ENCODE results near the gene LDLRAD4.

LDLRAD4 gene

DNA sequence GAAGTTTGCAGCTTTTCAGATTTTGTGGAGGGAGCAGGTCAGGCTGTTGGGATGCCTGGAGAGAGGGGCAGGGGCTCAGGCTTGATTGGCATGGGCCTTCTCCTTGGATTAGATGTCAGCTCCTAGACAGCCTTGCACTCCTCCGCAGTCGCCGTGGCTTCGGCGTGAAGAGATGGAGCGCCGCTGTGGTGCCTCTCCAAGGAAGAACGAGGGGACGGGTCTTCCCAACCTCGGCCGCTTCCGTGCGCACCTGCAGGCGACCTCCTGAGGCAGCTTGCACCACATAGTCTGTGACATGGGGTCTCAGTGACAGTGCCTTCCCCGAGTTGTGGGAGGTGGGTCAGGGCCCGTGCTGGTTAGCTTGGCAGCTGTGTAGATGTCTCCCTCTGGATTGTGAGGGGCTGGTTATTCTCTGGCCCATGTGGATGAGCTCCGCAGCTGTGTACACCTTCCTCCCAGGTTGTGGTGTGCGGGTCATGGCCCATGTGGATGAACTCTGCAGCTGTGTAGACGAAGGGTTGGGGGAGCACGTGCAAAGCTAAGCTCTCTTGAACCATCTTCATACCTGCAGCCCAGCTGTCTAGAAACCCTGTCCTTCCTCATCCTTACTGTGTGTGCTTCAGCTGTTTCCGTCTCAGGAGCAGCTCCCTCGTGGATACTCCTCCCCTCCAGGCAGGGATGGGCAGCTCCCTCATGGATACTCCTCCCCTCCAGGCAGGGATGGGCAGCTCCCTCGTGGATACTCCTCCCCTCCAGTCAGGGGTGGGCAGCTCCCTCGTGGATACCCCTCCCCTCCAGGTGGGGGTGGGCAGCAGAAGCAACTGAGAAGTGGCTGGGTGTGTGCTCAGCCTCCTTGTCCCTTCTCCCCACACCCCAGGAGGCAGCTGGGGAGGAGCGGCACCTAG, 170.3 kb downstream of the LDLRAD4 start:
- Histone ChIP-seq H3K36me3 (replicated peaks) (no peaks in the 10 kb centered on the region), H3K27me3 (ENCODE audit: low read depth) (no peaks in the 10 kb centered on the region), H3K4me1 (no peaks in the 10 kb centered on the region), H3K4me3 (no peak overlapping the region), H3K9me3 (no peaks in the 10 kb centered on the region)
- in situ Hi-C loops (cut with MboI; ENCODE audit: low sequenced_read_pairs): no loop called here
- no peak for DNase-seq (ENCODE audit: low spot score in 2 of 2)

DNA sequence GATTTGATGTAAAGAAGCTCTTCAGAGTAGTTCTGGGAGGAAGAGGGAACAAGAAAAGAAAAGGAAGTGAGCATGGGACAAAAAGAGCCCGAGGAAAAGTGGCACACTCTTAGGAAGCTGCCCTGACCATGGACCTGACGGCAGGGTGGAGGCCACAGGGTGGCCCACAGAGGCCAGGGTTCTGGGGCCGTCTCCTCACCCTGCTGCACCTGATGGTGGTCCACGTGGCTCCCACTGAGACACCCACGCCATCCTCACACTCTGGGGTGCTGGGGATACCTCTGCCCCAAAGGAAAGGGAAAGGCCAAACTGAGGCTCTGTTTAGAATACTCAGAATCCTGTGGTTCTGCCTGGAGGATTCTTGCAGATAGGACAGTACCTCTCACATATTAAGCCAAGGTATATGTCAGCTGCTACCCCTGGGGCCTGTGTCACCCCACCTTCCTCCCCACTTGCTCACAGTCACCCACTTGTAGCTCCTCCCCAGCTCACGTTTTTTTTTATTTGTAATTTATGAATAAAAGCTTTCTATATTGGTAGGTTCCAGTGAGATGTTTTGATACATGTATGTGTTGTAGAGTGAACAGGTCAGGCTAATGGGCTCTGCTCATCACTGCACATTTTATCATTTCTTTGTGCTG, 171.1 kb downstream of the LDLRAD4 start:
- H3K36me3 ChIP-seq (replicated peaks): no peaks in the 10 kb centered on the region
- DNase-seq (ENCODE audit: low spot score in 2 of 2): no peak
- in situ Hi-C loops (cut with MboI; ENCODE audit: low sequenced_read_pairs): no loop called here
- H3K4me3 ChIP-seq: no peak overlapping the region
- no peaks in the 10 kb centered on the region for H3K9me3 ChIP-seq
- no peaks in the 10 kb centered on the region for H3K27me3 ChIP-seq (ENCODE audit: low read depth)
- H3K4me1 ChIP-seq: no peaks in the 10 kb centered on the region

DNA sequence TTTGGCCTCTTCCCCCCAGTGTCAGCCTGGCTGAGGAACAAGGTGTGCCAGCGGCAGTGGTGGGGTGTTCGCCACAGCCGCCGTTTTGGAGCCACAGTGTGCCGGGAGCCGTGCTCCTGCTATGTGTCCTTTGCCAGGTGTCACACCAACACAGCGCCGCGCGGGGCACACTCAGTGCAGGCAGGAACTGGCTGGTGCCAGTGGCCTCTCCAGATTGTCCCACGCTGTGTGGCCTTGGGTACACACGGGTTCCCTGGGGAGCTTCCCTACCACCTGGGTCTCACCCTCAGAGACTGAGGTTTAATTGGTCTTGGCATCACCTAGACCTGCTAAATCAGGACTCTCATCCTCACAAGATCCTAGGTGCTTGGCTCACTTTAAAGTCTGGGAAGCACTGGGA, 171.6 kb downstream of the LDLRAD4 start:
- no peaks in the 10 kb centered on the region for H3K27me3 ChIP-seq (ENCODE audit: low read depth)
- no peak overlapping the region for H3K4me3 ChIP-seq
- H3K4me1 ChIP-seq: no peaks in the 10 kb centered on the region
- H3K9me3 ChIP-seq: no peaks in the 10 kb centered on the region
- in situ Hi-C loops (cut with MboI; ENCODE audit: low sequenced_read_pairs): no loop called here
- no peak for DNase-seq (ENCODE audit: low spot score in 2 of 2)
- H3K36me3 ChIP-seq (replicated peaks): no peaks in the 10 kb centered on the region

DNA sequence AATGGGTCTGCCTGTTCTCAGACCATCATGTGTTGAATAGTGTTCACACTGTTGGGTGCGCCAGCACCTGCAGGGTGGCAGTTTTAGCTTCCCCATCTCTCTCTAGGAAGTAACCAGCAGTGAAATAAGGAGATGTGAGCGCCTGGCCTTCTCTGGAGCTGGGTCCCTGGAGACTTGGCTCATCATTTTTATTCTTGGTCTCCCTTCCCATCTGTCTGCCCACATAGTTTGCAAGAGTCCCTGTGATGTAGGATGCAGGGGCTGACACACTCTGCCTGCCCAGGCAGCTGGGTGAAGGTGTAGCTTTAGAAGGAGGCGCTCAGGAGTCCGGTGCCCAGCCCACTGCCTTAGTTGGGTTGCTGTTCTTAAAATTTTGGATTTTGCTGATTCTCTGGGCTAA, 172.2 kb downstream of the LDLRAD4 start:
- Histone ChIP-seq H3K4me3 (no peak overlapping the region), H3K27me3 (ENCODE audit: low read depth) (no peaks in the 10 kb centered on the region), H3K4me1 (no peaks in the 10 kb centered on the region), H3K36me3 (replicated peaks) (no peaks in the 10 kb centered on the region), H3K9me3 (no peaks in the 10 kb centered on the region)
- in situ Hi-C loops (cut with MboI; ENCODE audit: low sequenced_read_pairs): no loop called here
- DNase-seq (ENCODE audit: low spot score in 2 of 2): no peak

DNA sequence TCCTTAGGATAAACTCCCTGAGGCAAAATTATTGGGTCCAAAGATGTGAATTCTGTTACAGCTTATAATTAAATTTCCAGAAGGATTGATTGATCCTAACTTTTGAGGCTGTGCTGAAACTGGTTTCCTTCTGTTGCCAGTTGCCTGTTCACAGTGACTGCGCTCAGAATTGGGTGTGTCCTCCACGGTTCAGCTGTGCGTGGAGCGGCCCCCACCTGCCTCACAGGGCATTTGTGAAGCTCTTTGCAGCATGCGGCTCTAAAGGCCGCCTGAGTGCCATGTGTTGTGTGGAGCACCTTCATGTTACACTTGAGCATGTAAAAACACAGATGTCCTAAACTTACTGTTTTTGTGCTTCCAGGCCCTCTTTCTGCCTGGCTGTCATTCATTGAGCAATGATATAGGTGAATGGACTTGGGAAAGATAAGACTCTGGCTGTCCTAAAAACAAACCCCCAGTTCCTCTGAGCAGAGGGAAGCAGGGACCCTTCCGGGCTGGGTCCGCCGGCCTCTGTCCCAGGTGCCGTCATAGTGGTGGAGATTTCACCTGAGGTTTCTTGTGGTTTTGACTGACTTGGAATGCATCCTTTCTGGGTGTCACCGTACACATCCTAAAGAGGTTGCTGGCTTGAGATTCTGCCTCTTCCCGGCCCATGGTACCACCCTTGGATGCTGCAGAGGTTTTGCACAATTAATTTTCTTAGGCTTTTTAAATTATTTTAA, 173.6 kb downstream of the LDLRAD4 start:
- Histone ChIP-seq H3K36me3 (replicated peaks) (no peaks in the 10 kb centered on the region), H3K4me3 (no peak overlapping the region), H3K9me3 (no peaks in the 10 kb centered on the region), H3K27me3 (ENCODE audit: low read depth) (no peaks in the 10 kb centered on the region), H3K4me1 (no peaks in the 10 kb centered on the region)
- in situ Hi-C loops (cut with MboI; ENCODE audit: low sequenced_read_pairs): no loop called here
- no peak for DNase-seq (ENCODE audit: low spot score in 2 of 2)

DNA sequence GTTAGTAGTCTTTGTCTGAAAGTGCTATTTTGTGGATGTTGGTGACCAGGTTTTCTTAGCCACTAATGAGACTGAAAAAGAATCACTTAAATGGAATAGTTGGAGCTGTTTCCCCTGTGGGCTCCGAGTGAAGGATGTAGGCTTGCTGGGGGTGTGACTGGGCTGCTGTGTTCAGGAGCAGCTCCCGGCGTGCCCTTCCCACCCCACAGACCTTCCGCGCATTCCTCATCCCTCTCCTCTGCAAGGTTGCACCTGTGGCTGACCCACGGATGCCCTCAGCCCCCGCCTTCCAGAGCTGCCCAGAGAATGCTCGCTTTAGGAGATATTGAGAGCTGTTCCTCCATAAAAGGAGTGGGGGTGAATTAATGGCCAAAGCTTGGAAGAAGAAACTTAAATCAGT, 174.3 kb downstream of the LDLRAD4 start:
- in situ Hi-C loops (cut with MboI; ENCODE audit: low sequenced_read_pairs): no loop called here
- Histone ChIP-seq H3K36me3 (replicated peaks) (no peaks in the 10 kb centered on the region), H3K27me3 (ENCODE audit: low read depth) (no peaks in the 10 kb centered on the region)

DNA sequence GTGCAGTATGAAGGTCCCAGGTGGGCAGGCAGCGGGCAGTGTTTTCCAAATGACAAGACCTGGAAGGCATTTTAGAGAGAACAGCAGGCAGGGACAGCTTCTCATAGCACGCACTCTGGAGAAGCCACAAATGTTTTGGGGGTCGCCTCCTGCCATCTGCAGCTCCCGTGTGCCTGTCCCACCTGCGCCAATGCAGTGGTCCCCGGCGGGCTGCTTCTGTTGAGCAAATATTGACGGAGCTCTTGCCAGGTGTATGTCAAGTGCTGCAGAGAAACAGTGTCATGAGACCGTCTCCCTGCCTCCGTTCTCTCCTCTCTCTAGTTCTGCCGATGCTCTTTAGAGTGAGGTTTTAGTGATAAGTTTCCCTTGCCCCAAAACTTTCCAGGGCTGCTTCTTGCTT, 174.8 kb downstream of the LDLRAD4 start:
- H3K9me3 ChIP-seq: no peaks in the 10 kb centered on the region
- no peak for DNase-seq (ENCODE audit: low spot score in 2 of 2)
- no peaks in the 10 kb centered on the region for H3K36me3 ChIP-seq (replicated peaks)
- H3K4me1 ChIP-seq: no peaks in the 10 kb centered on the region
- in situ Hi-C loops (cut with MboI; ENCODE audit: low sequenced_read_pairs): no loop called here
- H3K27me3 ChIP-seq (ENCODE audit: low read depth): no peaks in the 10 kb centered on the region
- H3K4me3 ChIP-seq: no peak overlapping the region

More for the DNA sequence above, 174.3 kb downstream of the LDLRAD4 start:
- no peak for DNase-seq (ENCODE audit: low spot score in 2 of 2)
- H3K4me1 ChIP-seq: no peaks in the 10 kb centered on the region
- H3K9me3 ChIP-seq: no peaks in the 10 kb centered on the region
- no peak overlapping the region for H3K4me3 ChIP-seq

DNA sequence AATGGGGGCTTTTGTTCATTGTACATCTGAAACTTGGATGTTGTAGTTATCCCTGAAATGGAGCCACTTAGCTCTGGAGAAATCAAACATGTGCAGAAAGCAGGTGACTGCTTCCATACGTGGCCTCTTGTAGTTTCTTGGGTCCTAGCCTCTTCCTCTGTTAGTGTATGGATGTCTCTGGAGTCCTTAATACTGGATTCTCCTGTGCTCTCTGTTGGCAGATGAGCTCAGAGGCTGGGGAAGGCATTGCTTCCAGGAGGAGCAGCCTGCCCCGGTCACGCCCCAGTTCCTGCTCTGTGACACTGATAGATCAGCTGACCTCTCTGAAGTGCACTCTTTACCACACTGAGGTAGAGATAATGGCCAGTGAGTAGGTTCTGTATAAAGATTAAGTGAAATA, 176.2 kb downstream of the LDLRAD4 start:
- in situ Hi-C loops (cut with MboI; ENCODE audit: low sequenced_read_pairs): no loop called here
- H3K36me3 ChIP-seq (replicated peaks): no peaks in the 10 kb centered on the region
- no peak overlapping the region for H3K4me3 ChIP-seq
- no peaks in the 10 kb centered on the region for H3K4me1 ChIP-seq
- H3K27me3 ChIP-seq (ENCODE audit: low read depth): no peaks in the 10 kb centered on the region
- no peaks in the 10 kb centered on the region for H3K9me3 ChIP-seq
- DNase-seq (ENCODE audit: low spot score in 2 of 2): no peak

DNA sequence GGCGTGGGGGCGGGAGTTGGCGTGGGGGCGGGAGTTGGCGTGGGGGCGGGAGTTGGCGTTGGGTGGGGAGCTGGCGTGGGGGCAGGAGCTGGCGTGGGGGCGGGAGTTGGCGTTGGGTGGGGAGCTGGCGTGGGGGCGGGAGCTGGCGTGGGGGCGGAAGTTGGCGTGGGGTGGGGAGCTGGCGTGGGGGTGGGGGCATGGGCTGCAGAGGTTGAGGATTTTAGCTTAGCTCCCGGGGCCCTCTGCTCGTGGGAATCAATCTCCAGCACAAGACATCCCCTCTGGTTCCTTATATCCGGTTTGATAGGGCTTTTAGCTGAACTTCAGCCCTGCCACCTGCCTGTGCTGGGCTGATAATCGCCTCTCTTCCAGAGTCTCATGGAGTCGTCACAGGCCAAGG, 177.0 kb downstream of the LDLRAD4 start:
- H3K36me3 ChIP-seq (replicated peaks): no peaks in the 10 kb centered on the region
- in situ Hi-C loops (cut with MboI; ENCODE audit: low sequenced_read_pairs): no loop called here
- H3K4me1 ChIP-seq: no peaks in the 10 kb centered on the region
- no peak overlapping the region for H3K4me3 ChIP-seq
- DNase-seq (ENCODE audit: low spot score in 2 of 2): no peak
- H3K9me3 ChIP-seq: no peaks in the 10 kb centered on the region
- H3K27me3 ChIP-seq (ENCODE audit: low read depth): no peaks in the 10 kb centered on the region

DNA sequence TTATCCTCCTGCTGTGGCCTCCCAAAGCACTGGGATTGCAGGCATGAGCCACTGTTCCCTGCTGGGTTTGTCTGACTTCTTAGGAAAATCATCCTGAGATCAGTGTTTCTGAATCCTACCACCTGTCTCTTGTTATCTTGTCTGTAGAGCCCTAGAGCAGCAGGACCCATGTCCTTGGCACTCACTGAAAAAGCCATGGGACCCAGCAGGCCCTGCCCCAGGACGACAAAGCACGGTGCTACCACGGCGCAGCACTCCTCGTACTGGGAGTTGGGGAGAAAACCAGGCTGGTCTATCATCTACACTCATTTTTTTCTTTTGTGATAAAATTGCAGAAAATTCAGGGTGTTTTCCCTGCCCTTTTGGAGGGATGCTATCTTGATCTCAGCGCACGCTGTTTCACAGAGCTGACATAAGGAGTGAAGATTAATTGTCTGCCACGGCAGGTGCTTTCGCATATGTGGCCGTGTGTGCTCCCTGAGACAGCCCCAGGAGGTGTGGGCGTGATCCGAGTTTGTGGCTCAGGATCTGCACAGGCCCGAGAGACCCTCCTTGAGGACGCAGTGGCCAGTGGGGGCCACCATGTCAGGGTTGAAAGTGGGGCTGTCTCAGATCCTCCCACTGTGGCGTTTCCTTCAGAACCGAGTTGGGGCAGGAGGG, 179.1 kb downstream of the LDLRAD4 start:
- DNase-seq (ENCODE audit: low spot score in 2 of 2): no peak
- H3K4me1 ChIP-seq: no peaks in the 10 kb centered on the region
- H3K36me3 ChIP-seq (replicated peaks): no peaks in the 10 kb centered on the region
- no peaks in the 10 kb centered on the region for H3K27me3 ChIP-seq (ENCODE audit: low read depth)
- H3K4me3 ChIP-seq: no peak overlapping the region
- in situ Hi-C loops (cut with MboI; ENCODE audit: low sequenced_read_pairs): no loop called here
- H3K9me3 ChIP-seq: no peaks in the 10 kb centered on the region

DNA sequence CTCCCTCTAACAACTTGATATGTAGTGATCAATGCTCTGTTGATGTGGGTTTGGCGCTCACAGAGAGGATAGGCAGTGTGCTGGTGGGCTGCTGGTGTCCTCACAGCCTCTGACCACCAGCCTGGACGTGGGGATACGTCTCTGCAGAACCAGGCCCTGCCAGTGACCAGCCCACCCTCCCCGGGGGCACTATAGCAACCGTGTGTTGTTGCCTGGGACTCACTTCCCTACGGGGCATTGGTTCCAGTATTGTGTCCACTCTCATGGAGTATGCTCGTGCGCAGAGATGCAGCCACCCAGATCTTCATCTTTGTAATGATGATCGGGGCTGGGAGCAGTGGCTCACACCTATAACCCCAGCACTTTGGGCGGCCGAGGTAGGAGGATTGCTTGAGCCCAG, 180.1 kb downstream of the LDLRAD4 start:
- Histone ChIP-seq H3K4me1 (no peaks in the 10 kb centered on the region), H3K9me3 (no peaks in the 10 kb centered on the region), H3K4me3 (no peak overlapping the region), H3K36me3 (replicated peaks) (no peaks in the 10 kb centered on the region), H3K27me3 (ENCODE audit: low read depth) (no peaks in the 10 kb centered on the region)
- in situ Hi-C loops (cut with MboI; ENCODE audit: low sequenced_read_pairs): no loop called here
- no peak for DNase-seq (ENCODE audit: low spot score in 2 of 2)

DNA sequence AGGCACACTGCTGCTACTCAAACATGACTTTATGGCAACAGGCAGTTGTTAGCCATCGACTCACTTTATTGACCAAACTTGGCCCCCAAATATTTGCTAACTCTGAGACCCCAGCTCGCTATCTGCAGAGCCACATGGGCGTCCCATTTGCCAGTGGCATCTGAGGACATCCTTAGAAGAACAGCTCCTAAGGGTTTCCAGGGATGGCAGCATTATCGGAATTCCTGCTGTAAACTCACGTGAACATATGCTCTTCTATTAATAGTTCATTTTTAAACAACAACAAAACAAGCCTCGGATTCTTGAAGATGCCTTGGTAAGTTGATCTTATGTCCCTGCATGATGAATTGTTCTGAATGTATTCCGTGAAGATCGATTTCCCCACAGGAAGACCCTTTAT, 181.0 kb downstream of the LDLRAD4 start:
- H3K36me3 ChIP-seq (replicated peaks): no peaks in the 10 kb centered on the region
- in situ Hi-C loops (cut with MboI; ENCODE audit: low sequenced_read_pairs): no loop called here
- H3K4me3 ChIP-seq: no peak overlapping the region
- no peaks in the 10 kb centered on the region for H3K4me1 ChIP-seq
- H3K9me3 ChIP-seq: no peaks in the 10 kb centered on the region
- no peaks in the 10 kb centered on the region for H3K27me3 ChIP-seq (ENCODE audit: low read depth)
- DNase-seq (ENCODE audit: low spot score in 2 of 2): no peak

DNA sequence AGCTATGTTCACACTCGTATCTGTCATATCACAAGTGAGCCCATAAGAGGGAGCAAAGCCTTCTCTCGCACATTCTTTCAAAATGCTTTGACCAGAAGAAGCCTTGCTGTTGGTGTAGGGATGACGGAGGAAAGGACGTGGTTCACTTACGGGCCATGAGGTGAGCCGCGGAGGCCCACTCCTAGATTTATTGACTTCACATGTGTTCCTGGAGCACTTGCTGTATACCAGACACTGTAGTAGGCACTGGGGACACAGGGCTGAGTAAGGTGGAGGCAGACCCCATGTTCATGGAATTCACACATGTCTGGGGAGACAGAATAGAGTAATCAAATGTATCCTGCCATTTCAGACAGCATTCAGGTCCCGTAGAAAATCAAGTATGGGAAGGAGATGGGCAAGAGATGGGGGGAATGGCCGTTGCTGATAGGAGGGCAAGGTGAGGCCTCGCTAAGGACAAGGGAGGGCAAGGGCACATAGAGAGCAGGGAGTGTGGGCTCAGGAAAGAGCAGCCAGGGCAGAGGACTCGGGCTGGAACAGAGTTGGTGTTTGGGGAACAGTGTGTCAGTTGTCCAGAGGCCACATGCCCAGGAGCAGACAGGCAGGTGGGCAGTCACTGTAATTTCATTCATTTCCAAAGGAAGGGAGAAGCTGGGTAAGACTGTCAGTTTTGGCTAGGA, 182.2 kb downstream of the LDLRAD4 start:
- in situ Hi-C loops (cut with MboI; ENCODE audit: low sequenced_read_pairs): no loop called here
- no peaks in the 10 kb centered on the region for H3K4me1 ChIP-seq
- no peaks in the 10 kb centered on the region for H3K36me3 ChIP-seq (replicated peaks)
- H3K9me3 ChIP-seq: no peaks in the 10 kb centered on the region
- no peak overlapping the region for H3K4me3 ChIP-seq
- DNase-seq (ENCODE audit: low spot score in 2 of 2): no peak
- no peaks in the 10 kb centered on the region for H3K27me3 ChIP-seq (ENCODE audit: low read depth)

All from HAP-1 (cell line).